SK-N-SH treated with all-trans-retinoic acid at 6 μM for 48 hours (cell line): Measurements from ENCODE around the gene CNPPD1.

Source experiments
- ARNTL ChIP-seq: fragments of 450-650 bp; formaldehyde crosslinking; IDR thresholded peaks from 2 replicates; pipeline ENCODE4 v1.5.0; 2020; ENCODE audit warnings: low read depth, mild to moderate bottlenecking, moderate library complexity, borderline replicate concordance
- CSDC2 ChIP-seq: fragments of 250-450 bp; sonication (Bioruptor Pico); IDR thresholded peaks from 2 replicates; pipeline ENCODE4 v1.5.0; 2020; ENCODE audit warnings: mild to moderate bottlenecking, moderate library complexity
- ZFP3 ChIP-seq: fragments of 250-450 bp; sonication (Bioruptor Pico); IDR thresholded peaks from 2 replicates; pipeline ENCODE4 v1.5.0; 2020; ENCODE audit warnings: mild to moderate bottlenecking, moderate library complexity

GRCh38 chr2:219131327-219131726 is 45.4 kb downstream of the CNPPD1 start:
- no peak for TF ChIP-seq CSDC2 (CRISPR knock-in tag)
- no peak for TF ChIP-seq ZFP3
- no peak for TF ChIP-seq ARNTL (CRISPR knock-in tag)
